ENCODE results near the gene USP9X.
"Not testable (repeated sequence)": the region's sequence is repeated elsewhere in the genome, so short reads cannot be mapped to it uniquely, and the experiment has no call there.

The USP9X gene

DNA sequence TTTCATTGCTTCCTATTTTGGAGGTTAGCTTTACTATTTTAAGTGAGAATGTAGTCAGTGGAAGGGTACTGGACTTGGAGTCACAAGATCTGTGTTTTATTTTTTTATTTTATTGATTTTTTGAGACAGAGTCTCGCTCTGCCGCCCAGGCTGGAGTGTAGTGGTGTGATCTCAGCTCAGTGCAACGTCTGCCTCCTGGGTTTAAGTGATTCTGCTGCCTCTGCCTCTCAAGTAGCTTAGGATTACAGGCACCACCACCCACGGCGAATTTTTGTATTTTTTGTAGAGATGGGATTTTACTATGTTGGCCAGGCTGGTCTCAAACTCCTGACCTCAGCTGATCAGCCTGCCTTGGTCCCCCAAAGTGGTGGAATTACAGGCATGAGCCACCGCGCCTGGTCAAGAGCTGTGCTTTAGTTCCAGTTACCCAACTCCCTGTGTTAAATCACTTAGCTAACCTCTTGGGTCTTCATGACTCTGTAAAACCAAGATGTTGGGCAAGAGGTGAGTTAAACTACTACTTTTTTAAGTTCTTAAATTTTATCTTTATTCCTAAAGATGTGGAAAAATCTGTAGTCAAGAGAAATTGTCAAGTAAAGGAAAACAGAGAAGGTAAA is 11.2 kb downstream of the USP9X start:
- H3K36me3 Mint-ChIP-seq (ENCODE audit: low read depth): peaks cover 14% of the 10 kb centered on the region
- H3K27ac Mint-ChIP-seq: peak overlapping the region; percentile 1
- H3K27me3 Mint-ChIP-seq: no peaks in the 10 kb centered on the region
- H3K9me3 Mint-ChIP-seq: no peaks in the 10 kb centered on the region
- H3K4me3 Mint-ChIP-seq: no peak overlapping the region
- intact Hi-C loops (cut with micrococcal nuclease): no loop called here
- peaks cover 23% of the 10 kb centered on the region for H3K4me1 Mint-ChIP-seq (ENCODE audit: low read depth)

DNA sequence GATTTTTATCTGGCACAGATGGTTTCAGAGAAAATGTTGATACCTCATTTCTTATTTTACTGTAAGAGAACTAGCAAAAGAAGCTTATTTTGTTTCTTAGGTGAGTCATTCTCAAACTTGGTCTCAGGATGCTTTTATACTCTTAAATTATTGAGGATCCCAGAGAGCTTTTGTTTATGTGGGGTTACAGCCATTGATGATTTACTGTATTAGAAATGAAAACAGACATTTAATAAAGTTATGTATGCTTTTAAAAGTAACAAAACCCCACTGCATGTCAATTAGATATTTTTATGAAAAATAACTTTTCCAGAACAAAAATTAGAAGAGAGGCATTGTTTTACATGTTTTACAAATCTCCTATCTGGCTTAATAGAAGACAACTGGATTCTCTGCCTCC is 12.1 kb downstream of the USP9X start:
- Mint-ChIP-seq H3K36me3 (ENCODE audit: low read depth) (peaks cover 14% of the 10 kb centered on the region), H3K27ac (no peak overlapping the region), H3K4me1 (ENCODE audit: low read depth) (peaks cover 23% of the 10 kb centered on the region), H3K9me3 (no peaks in the 10 kb centered on the region), H3K4me3 (no peak overlapping the region), H3K27me3 (no peaks in the 10 kb centered on the region)
- intact Hi-C loops (cut with micrococcal nuclease): no loop called here

DNA sequence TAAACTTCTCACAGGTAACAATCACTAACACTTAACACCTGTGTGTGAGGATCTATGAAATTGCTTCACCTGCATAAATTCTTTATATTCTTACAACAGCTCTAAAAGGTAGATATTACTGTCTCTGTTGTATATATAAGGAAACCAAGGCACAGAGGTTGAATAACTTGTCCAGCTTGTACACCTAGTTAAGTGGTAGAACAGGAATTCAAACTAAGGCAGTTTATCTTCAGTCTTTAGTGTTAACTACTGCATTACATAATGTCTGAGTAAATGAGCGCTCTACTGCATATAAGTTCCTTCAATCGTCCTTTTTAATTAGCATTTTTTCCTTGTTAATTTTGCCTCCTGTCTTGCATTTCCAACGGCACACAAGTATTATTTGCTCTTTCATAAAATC is 15.0 kb downstream of the USP9X start:
- Mint-ChIP-seq H3K4me1 (ENCODE audit: low read depth) (peaks cover 19% of the 10 kb centered on the region), H3K4me3 (no peak overlapping the region), H3K36me3 (ENCODE audit: low read depth) (peaks cover 7% of the 10 kb centered on the region), H3K27me3 (no peaks in the 10 kb centered on the region), H3K9me3 (no peaks in the 10 kb centered on the region), H3K27ac (no peak overlapping the region)
- intact Hi-C loops (cut with micrococcal nuclease): no loop called here

DNA sequence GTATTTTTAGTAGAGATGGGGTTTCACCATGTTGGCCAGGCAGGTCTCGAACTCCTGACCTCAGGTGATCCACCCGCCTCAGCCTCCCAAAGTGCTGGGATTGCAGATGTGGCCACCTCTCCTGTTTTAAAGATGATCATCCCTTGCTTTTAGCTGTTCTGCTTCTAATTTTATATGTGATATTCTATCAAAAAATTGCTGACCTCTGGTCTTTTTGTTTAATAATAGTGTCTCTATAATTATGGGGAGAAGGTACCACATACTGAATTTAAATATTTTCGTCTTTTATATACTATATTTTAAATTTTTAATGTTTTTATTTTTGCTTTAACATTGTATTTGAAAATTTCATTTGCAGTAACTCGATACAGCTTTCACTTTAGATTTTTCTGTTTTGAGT is 15.6 kb downstream of the USP9X start:
- no peak overlapping the region for H3K4me3 Mint-ChIP-seq
- no peaks in the 10 kb centered on the region for H3K9me3 Mint-ChIP-seq
- intact Hi-C loops (cut with micrococcal nuclease): no loop called here
- H3K4me1 Mint-ChIP-seq (ENCODE audit: low read depth): peaks cover 13% of the 10 kb centered on the region
- no peaks in the 10 kb centered on the region for H3K27me3 Mint-ChIP-seq
- peaks cover 7% of the 10 kb centered on the region for H3K36me3 Mint-ChIP-seq (ENCODE audit: low read depth)
- H3K27ac Mint-ChIP-seq: no peak overlapping the region

DNA sequence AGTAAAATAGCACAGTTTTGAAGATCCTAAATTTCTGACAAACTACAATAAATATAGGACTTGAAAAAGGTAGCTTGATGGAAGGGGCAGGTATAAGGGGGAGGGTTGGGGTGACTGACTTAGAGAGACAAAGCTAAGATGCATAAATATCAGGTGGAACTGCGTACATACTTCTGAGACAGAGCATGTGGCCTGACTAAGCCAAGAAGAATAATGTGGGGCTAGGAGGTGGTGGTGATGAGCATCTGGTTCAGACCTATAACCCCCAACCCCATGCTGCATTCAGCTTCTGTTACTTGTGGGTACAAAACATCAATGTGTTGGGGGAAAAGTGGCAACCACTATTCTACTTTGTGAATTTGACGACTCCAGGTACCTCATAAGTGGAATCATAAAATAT is 19.8 kb downstream of the USP9X start:
- Mint-ChIP-seq H3K4me3 (no peak overlapping the region), H3K36me3 (ENCODE audit: low read depth) (peaks cover 10% of the 10 kb centered on the region), H3K4me1 (ENCODE audit: low read depth) (peaks cover 22% of the 10 kb centered on the region), H3K9me3 (peaks cover 9% of the 10 kb centered on the region), H3K27ac (no peak overlapping the region), H3K27me3 (no peaks in the 10 kb centered on the region)
- intact Hi-C loops (cut with micrococcal nuclease): no loop called here

DNA sequence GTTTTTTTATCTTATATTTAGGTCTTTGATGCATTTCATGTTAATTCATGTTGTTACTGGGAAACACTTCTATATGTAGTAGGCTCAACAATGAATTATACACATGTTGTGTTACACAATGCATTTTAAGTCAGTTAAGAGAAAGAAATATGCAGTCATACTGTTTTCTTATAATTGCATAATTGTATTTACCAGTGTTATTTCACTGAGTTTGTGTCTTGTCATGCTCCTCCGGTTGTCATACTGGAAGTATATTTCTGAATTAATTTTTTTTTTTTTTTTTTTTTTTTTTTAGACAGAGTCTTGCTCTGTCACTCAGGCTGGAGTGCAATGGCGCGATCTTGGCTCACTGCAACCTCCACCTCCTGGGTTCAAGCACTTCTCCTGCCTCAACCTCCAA is 21.0 kb downstream of the USP9X start:
- H3K36me3 Mint-ChIP-seq (ENCODE audit: low read depth); H3K27me3 Mint-ChIP-seq; intact Hi-C loops (cut with micrococcal nuclease); H3K4me3 Mint-ChIP-seq; H3K27ac Mint-ChIP-seq; H3K9me3 Mint-ChIP-seq: not testable (repeated sequence)
- H3K4me1 Mint-ChIP-seq (ENCODE audit: low read depth): peaks cover 29% of the 10 kb centered on the region

DNA sequence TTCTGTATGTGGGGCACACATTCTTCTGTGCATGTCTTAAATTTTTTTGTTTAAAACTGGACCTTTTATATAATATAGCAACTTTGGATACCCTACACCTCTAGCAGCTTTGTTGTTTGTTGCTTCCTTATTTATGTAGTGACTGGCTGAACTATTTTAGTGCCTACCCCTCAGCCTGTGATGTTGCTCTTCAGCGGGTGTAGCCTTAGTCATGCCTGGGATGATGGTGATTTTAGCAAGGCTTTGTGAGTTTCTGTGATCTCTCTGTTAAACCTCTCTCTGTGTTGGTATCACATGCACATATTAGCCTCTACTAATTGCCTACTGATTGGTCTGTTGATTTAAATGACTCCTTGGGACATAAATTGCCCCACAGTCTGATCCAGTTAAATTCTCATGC is 22.8 kb downstream of the USP9X start:
- no peak overlapping the region for H3K27ac Mint-ChIP-seq
- H3K4me3 Mint-ChIP-seq: no peak overlapping the region
- peaks cover 9% of the 10 kb centered on the region for H3K9me3 Mint-ChIP-seq
- intact Hi-C loops (cut with micrococcal nuclease): no loop called here
- H3K36me3 Mint-ChIP-seq (ENCODE audit: low read depth): peaks cover 10% of the 10 kb centered on the region
- no peaks in the 10 kb centered on the region for H3K27me3 Mint-ChIP-seq
- H3K4me1 Mint-ChIP-seq (ENCODE audit: low read depth): peaks cover 34% of the 10 kb centered on the region

DNA sequence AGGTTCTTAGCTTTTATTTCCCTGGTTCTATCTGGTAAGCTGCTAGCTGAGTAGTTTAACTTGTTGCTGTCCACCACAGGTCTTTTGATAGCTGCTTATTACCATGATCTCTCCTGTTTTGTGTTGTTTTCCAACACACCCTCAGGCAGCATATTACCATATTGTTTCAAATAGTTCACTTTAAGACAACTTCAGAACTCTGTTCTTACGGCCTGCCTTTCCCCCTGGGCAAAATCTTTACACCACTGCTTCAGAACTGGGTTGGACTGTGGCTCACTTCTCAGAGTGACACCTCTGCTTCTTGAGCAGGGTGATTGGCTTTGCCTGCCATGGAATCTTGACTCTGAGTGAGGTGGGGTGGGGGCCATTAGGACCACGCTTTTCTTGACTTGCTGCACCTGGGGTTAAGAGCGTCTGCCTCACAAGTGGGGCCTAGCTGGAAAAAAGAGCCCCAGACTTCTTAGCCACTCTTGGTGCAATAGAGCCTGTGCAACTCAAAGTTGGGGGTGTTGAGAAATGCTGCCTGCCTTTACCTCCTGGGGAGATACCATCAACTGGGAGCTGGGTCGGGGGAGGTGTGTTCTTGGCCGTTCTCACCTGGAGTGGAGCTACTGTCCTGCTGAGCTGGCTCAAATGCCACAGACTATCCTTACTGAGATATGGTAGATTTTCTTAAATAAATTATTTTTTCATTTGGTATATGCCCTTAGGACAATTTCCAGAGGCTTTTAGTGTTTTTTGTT is 23.4 kb downstream of the USP9X start:
- Mint-ChIP-seq H3K4me3 (no peak overlapping the region), H3K4me1 (ENCODE audit: low read depth) (peaks cover 34% of the 10 kb centered on the region), H3K27ac (no peak overlapping the region), H3K9me3 (peaks cover 9% of the 10 kb centered on the region), H3K27me3 (no peaks in the 10 kb centered on the region), H3K36me3 (ENCODE audit: low read depth) (peaks cover 10% of the 10 kb centered on the region)
- intact Hi-C loops (cut with micrococcal nuclease): no loop called here

DNA sequence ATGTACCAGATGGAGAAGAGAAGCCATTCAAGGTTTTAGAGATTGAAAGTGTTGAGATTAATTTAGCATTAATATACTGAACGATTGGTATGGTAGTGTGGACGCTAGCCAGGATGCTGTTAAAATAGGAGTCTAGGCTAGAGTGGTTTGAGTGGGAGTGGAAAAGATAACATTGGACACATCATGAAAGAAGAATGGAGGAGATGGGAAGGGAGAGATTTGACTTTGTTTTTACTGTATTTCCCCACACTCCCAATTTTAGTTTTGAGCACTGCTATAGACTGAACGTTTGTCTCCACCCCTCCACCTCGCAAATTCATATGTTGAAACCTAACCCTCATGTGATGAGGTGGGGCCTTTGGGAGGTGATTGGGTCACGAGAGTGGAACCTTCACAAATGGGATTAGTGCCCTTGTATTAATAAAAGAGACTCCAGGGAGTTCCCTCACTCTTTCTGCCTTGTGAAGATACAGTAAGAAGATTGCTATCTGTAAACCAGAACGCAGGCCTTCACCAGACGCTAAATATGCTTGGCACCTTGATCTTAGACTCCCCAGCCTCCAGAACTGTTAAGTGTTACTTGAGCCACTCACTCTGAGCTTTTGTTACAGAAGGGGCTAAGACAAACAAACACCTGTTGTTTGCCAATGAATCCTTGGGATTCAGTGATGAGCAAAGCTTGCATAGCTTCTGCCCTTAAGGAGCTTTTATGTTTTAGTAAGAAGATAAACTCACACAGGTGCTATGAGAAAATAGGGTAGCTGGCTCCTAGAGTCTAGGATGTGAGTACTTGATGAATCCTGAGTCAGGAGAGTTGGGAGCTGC is 25.8 kb downstream of the USP9X start:
- Mint-ChIP-seq H3K9me3 (peaks cover 9% of the 10 kb centered on the region), H3K27me3 (no peaks in the 10 kb centered on the region), H3K4me1 (ENCODE audit: low read depth) (peaks cover 41% of the 10 kb centered on the region), H3K4me3 (no peak overlapping the region), H3K36me3 (ENCODE audit: low read depth) (peaks cover 10% of the 10 kb centered on the region), H3K27ac (no peak overlapping the region)
- intact Hi-C loops (cut with micrococcal nuclease): loop anchor here (10.0 kb wide), 2 partner anchors 316 to 566 kb away; no protein-coding TSS in a partner anchor

DNA sequence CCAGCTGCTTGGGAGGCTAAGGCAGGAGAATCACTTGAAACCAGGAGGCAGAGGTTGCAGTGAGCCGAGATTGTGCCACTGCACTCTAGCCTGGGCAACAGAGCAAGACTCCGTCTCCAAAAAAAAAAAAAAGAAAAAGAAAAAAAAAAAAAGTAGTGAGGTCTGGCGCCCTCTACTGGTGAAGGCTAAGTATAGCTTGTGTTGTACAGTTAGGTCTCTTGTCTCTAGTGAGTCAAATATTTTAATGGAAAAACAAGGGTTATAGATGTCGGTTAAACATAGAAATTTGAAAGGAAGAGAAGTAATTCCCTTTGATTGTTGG is 29.8 kb downstream of the USP9X start:
- not testable (repeated sequence) for H3K4me3 Mint-ChIP-seq; H3K9me3 Mint-ChIP-seq; H3K27ac Mint-ChIP-seq; H3K27me3 Mint-ChIP-seq; H3K36me3 Mint-ChIP-seq (ENCODE audit: low read depth)
- intact Hi-C loops (cut with micrococcal nuclease): loop anchor here (10.0 kb wide), 2 partner anchors 320 to 570 kb away; no protein-coding TSS in a partner anchor
- H3K4me1 Mint-ChIP-seq (ENCODE audit: low read depth): peaks cover 35% of the 10 kb centered on the region

DNA sequence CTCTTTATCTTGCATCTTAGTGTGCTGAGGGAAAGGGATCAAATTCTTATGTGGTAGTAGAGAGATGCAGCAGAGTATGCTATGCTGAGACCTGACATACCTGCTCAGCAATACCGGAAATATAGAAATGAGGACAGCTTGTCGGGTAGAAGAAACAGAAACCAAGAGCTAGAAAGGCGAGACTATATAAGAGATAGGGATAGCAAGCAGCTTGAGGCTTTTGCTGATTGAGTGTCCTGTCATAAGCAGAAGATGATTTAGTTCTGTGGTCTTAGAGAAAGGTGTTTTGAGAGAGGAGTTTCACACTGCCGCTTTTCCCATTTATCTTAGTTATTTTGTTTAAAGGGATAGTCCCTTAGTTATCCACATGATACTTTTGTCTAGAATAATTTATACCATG is 31.7 kb downstream of the USP9X start:
- no peak overlapping the region for H3K4me3 Mint-ChIP-seq
- no peaks in the 10 kb centered on the region for H3K9me3 Mint-ChIP-seq
- no peaks in the 10 kb centered on the region for H3K36me3 Mint-ChIP-seq (ENCODE audit: low read depth)
- intact Hi-C loops (cut with micrococcal nuclease): loop anchor here (2.0 to 10.0 kb wide), 3 partner anchors 238 to 572 kb away; no protein-coding TSS in a partner anchor
- H3K27me3 Mint-ChIP-seq: no peaks in the 10 kb centered on the region
- H3K4me1 Mint-ChIP-seq (ENCODE audit: low read depth): peaks cover 22% of the 10 kb centered on the region
- H3K27ac Mint-ChIP-seq: no peak overlapping the region

DNA sequence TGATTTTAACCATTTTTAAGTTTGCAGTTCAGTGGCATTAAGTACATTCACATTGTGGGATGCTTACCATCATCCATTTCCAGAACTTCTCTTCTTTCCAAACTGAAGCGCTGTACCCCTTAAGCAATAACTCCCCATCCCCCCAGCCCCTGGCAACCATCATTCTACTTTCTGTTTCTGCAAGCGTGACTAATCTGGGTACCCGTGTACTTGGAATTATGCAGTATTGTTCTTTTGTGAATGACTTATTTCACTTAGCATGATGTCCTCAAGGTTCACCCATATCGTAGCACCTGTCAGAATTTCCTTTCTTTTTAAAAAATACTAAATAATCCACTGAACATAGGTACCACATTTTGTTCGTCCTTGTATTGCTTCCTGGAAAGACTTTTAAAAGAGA is 32.9 kb downstream of the USP9X start:
- no peaks in the 10 kb centered on the region for H3K9me3 Mint-ChIP-seq
- H3K4me3 Mint-ChIP-seq: no peak overlapping the region
- H3K4me1 Mint-ChIP-seq (ENCODE audit: low read depth): peaks cover 30% of the 10 kb centered on the region

DNA sequence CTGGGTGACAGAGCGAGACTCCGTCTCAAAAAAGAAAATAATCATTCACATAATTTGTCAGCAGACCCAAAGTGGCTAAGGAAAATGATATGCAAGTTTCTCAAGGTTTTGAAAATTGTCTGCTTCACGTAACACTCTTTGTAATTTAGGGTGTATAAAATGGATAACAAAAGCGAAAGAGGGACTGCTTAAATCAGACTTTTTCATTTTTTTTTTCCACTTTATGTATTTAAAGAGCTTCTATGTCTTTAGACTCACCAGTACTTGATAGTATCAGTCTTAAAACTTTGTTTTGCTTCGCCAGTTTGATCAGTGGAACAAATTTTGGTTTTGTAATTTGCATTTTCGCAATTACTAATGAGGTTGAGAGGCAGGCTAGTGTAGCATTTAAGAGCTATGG is 34.6 kb downstream of the USP9X start:
- intact Hi-C loops (cut with micrococcal nuclease): loop anchor here (10.0 kb wide), 2 partner anchors 325 to 575 kb away; no protein-coding TSS in a partner anchor
- Mint-ChIP-seq H3K27me3 (no peaks in the 10 kb centered on the region), H3K27ac (no peak overlapping the region), H3K4me1 (ENCODE audit: low read depth) (peaks cover 30% of the 10 kb centered on the region), H3K4me3 (no peak overlapping the region), H3K36me3 (ENCODE audit: low read depth) (peaks cover 20% of the 10 kb centered on the region), H3K9me3 (no peaks in the 10 kb centered on the region)

More for the DNA sequence above, 32.9 kb downstream of the USP9X start:
- Mint-ChIP-seq H3K27me3 (no peaks in the 10 kb centered on the region), H3K36me3 (ENCODE audit: low read depth) (peaks cover 8% of the 10 kb centered on the region), H3K27ac (no peak overlapping the region)
- intact Hi-C loops (cut with micrococcal nuclease): loop anchor here (10.0 kb wide), 2 partner anchors 323 to 573 kb away; no protein-coding TSS in a partner anchor

DNA sequence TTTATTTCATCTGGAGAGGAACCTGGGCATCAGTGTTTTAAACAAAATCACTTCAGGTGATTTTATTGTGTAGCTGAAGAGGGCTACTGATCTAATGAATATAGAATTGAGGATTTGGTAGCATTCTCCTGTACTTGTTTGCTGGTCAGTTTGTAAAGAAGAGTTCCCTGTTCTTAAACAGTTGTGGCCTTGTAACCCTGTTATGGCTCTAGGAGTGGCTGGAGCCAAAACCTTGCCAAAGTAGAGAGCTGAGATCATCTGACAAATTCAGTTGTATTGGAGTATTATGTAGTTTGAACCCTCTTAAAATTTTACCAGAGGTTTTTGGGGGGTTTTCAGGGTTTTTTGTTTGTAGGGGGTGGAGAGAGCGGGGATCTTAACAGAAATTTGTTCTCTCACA is 36.5 kb downstream of the USP9X start:
- intact Hi-C loops (cut with micrococcal nuclease): no loop called here
- Mint-ChIP-seq H3K4me1 (ENCODE audit: low read depth) (peaks cover 32% of the 10 kb centered on the region), H3K27me3 (no peaks in the 10 kb centered on the region), H3K9me3 (no peaks in the 10 kb centered on the region), H3K27ac (no peak overlapping the region), H3K36me3 (ENCODE audit: low read depth) (peaks cover 31% of the 10 kb centered on the region), H3K4me3 (no peak overlapping the region)
